ENCODE measurements around the gene ZNF283.

Gene ZNF283

GRCh38 chr19:43872547-43873336, 45.6 kb downstream of the ZNF283 start:
- no peak overlapping the region for H3K27ac ChIP-seq
- TF ChIP-seq ZFX (IDR thresholded peaks at IDR 0.05): no peak

DNA sequence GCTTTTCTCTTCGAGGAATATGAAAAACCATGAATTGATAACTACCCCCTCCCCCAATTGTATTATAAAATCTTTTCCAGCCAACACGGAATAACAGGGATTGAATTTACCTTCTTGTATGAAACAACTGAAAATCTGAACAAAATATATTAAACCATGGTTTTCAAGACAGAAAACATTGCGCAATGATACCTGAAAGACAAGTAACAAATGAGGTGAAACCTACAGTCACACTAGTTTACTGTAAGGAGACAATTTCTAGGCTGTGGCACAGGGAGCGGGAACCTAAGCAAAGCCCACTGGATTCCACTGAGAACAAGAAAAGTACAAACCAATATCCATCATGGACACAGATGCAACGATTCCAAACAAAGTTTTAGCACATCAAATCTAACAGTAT, 53.4 kb downstream of the ZNF283 start:
- TF ChIP-seq, protein P1, sequence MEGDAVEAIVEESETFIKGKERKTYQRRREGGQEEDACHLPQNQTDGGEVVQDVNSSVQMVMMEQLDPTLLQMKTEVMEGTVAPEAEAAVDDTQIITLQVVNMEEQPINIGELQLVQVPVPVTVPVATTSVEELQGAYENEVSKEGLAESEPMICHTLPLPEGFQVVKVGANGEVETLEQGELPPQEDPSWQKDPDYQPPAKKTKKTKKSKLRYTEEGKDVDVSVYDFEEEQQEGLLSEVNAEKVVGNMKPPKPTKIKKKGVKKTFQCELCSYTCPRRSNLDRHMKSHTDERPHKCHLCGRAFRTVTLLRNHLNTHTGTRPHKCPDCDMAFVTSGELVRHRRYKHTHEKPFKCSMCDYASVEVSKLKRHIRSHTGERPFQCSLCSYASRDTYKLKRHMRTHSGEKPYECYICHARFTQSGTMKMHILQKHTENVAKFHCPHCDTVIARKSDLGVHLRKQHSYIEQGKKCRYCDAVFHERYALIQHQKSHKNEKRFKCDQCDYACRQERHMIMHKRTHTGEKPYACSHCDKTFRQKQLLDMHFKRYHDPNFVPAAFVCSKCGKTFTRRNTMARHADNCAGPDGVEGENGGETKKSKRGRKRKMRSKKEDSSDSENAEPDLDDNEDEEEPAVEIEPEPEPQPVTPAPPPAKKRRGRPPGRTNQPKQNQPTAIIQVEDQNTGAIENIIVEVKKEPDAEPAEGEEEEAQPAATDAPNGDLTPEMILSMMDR (conservative IDR thresholded peaks at IDR 0.05): no peak
- TF ChIP-seq ZFX (IDR thresholded peaks at IDR 0.05): no peak
- H3K27ac ChIP-seq: no peak overlapping the region

- TF ChIP-seq ZFX (IDR thresholded peaks at IDR 0.05): no peak
- TF ChIP-seq, protein P1 (conservative IDR thresholded peaks at IDR 0.05): no peak
- H3K27ac ChIP-seq: no peak within 1 kb of the TSS
Observed at GRCh38 chr19:43883864-43884263, 56.7 kb downstream of the ZNF283 start, which contains the start of gene ZNF404. Gene ZNF404 (minus strand): TSS chr19:43883964.

DNA sequence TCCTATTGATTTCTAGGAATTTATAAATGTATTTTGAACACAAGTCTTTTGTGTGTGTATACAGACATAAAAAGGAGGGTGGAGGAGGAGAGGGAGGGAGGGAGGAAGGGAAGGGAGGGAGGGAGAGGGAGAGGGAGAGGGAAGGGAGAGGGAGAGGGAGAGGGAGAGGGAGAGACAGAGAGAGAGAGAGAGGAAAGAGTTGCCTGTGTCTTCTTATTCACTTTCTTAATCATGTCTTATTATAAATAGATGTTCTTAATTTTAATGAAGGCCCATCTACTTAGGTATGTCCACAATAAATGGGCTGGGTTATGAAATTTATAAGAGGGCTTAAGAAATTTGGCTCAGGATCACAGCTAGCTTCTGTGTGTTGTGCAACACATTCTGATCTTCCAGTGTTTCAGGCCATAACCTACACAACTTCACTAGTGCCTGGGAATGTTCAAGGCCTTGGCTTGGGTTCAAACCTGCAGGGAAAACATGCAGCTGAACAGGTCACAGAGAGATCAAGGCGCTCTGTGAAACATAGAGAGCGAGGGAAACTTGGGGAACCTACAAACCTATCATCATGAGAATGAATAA, 68.7 kb downstream of the ZNF283 start:
- H3K27ac ChIP-seq: no peak overlapping the region
- no peak for TF ChIP-seq ZFX (IDR thresholded peaks at IDR 0.05)
- TF ChIP-seq, protein P1 (conservative IDR thresholded peaks at IDR 0.05): no peak

All from C4-2B (cell line).